Ovary (tissue), 9 donors: ENCODE results near the gene STK39. TPM values are rescaled to one million over a fixed set of nuclear protein-coding genes. Genes with fewer than 3 reads are reported as not detected.

Experiments used
- DNase-seq, 5 donors: peaks; one replicate each; pipeline ENCODE4 v3.0.0-alpha.2; 2019 to 2020
- H3K27ac ChIP-seq, 2 donors: fragments of 200-600 bp; one replicate each; pipeline versions ENCODE4 v1.5.1 to v1.8.0; 2019 to 2022
- H3K27me3 ChIP-seq: fragments of 200-600 bp; one replicate; pipeline ENCODE4 v1.8.0; 2022
- H3K36me3 ChIP-seq: fragments of 200-600 bp; sonication (generic); one replicate; pipeline ENCODE4 v1.5.1; 2019
- H3K4me1 ChIP-seq: one replicate; pipeline ENCODE4 v1.8.1; 2013; ENCODE audit warnings: mild to moderate bottlenecking, moderate library complexity; ENCODE audit not compliant: insufficient read depth
- H3K4me3 ChIP-seq: fragments of 200-600 bp; sonication (generic); one replicate; pipeline ENCODE4 v1.5.1; 2017
- H3K9me3 ChIP-seq, 2 donors: fragments of 200-600 bp in 1 of 2; sonication (generic) in 1 of 2; one replicate each; pipeline versions ENCODE4 v1.5.1 to v1.8.1; 2013 to 2019; ENCODE audit warnings: mild to moderate bottlenecking in 1 of 2, moderate library complexity in 1 of 2
- CTCF ChIP-seq, 3 donors: fragments of 450-650 bp in 2 of 3; fragments of 200-600 bp in 1 of 3; IDR thresholded peaks; one replicate each; pipeline versions ENCODE4 v1.5.1 to v1.8.0; 2016 to 2022; ENCODE audit warnings: antibody characterized with exemption in 3 of 3, mild to moderate bottlenecking in 1 of 3
- EP300 ChIP-seq: sonication (generic); formaldehyde crosslinking; IDR thresholded peaks from one replicate; pipeline ENCODE4 v1.6.1; 2017; ENCODE audit warnings: antibody characterized with exemption
- POLR2A ChIP-seq: fragments of 450-650 bp; IDR thresholded peaks from one replicate; pipeline ENCODE4 v1.6.1; 2017; ENCODE audit warnings: antibody characterized with exemption, mild to moderate bottlenecking, moderate library complexity
- WGBS, 3 donors: extraction: QIAGEN DNeasy Blood & Tissue Kit in 1 of 3; methylation state at CpG; one replicate each; pipeline versions ENCODE4 v1.1.5 to v1.1.7; 2013 to 2017; 5-methylcytosine and 5-hydroxymethylcytosine counted together
- intact Hi-C, 4 donors: fragments of 100-400 bp; cut with DNase I; formaldehyde crosslinking; loops; one replicate each; pipeline versions ENCODE4 v1.11.0 to v1.15.1; 2022 to 2023
- polyA plus RNA-seq, 2 donors: library from polyadenylated mRNA; stranded (reverse); fragments of 200-250 nt in 1 of 2; fragments of 350-450 nt in 1 of 2; fragmentation: Illumina TruSeq in 1 of 2; extraction: RNeasy Lipid Tissue Mini Kit (QIAGEN cat#74804) in 1 of 2; gene quantifications; one replicate each; pipeline ENCODE4 v1.2.3, GENCODE V29; 2013 to 2014
- total RNA-seq, 7 donors: library from RNA; depleted of rRNA in 2 of 7; stranded (reverse); fragments of >200 nt in 2 of 7; fragmentation: NEBNext Ultra II Directional in 3 of 7; extraction: Animal tissue kit (Norgen Biotek cat#: 25700) in 3 of 7; gene quantifications; one replicate each; pipeline versions ENCODE4 v1.1.0 to v1.2.4, GENCODE V29; 2016 to 2023
- donor health status: DM: no; HTN: no; CAD: no; lungs with moderate emphysema.
- donor health status: DM: no; HTN: no; CAD: no.
- donor health status: Bipolar disorder and iron deficiency.
- donor health status: DM: yes; HTN: yes; CAD: no.
- donor health status: DM: no; HTN: no; CAD: no.
- donor health status: DM: yes; HTN: yes; CAD: no.

STK39 gene
- total and polyA plus RNA-seq, 9 donors: 5.9 to 14.1 (median 10.6) TPM

- intact Hi-C loops: no loop called here
- Histone ChIP-seq H3K36me3 (no peaks in the 10 kb centered on the region), H3K4me1 (no peaks in the 10 kb centered on the region), H3K4me3 (no peak overlapping the region), H3K9me3 (no peaks in the 10 kb centered on the region), H3K27ac (no peak overlapping the region), H3K27me3 (no peaks in the 10 kb centered on the region)
- no peak for TF ChIP-seq CTCF (IDR thresholded peaks at IDR 0.05)
- no peak for TF ChIP-seq POLR2A
- TF ChIP-seq EP300: no peak
- DNase-seq: no peak
- WGBS, 3 donors: 85 to 90% (median 85%) methylated on average over 7 of the region's 7 CpGs
These were observed 43.0 kb upstream of the STK39 start for GRCh38 chr2:168290391-168290790.

DNA sequence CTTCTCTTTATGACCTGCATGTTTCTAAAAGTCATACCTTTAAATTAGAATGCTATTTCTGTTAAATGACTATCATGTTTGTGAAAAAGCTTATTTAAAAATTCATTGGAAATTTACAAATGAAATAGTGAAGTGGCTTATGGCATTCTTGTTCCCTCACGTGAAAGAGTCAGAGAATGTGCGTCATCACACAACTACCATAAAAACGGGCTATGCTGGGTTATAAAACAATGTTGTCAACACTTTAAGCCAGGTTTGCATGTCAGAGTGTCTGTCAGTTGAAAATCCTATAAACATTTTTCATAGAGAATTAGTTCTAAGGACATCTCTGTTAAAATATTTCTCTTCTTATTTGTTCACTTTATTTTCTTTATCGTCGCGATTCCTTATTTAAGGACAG lies 42.5 kb upstream of the STK39 start:
- DNase-seq: no peak
- no peak for TF ChIP-seq POLR2A
- no peak for TF ChIP-seq CTCF (IDR thresholded peaks at IDR 0.05)
- no peak for TF ChIP-seq EP300
- WGBS, 3 donors: 90% methylated on average over 6 of the region's 6 CpGs
- Histone ChIP-seq H3K36me3 (no peaks in the 10 kb centered on the region), H3K4me3 (no peak overlapping the region), H3K4me1 (no peaks in the 10 kb centered on the region), H3K27ac (no peak overlapping the region), H3K27me3 (no peaks in the 10 kb centered on the region), H3K9me3 (no peaks in the 10 kb centered on the region)
- intact Hi-C loops: no loop called here

- WGBS, 3 donors: 45 to 71% (median 49%) methylated on average over 2 of the region's 2 CpGs
- no peaks in the 10 kb centered on the region for H3K9me3 ChIP-seq
- no peaks in the 10 kb centered on the region for H3K36me3 ChIP-seq
- H3K27me3 ChIP-seq: no peaks in the 10 kb centered on the region
- TF ChIP-seq CTCF (IDR thresholded peaks at IDR 0.05) (no peak), POLR2A (no peak), EP300 (no peak)
- intact Hi-C loops: no loop called here
- no peak overlapping the region for H3K4me3 ChIP-seq
- no peak for DNase-seq
- no peaks in the 10 kb centered on the region for H3K4me1 ChIP-seq
- no peak overlapping the region for H3K27ac ChIP-seq
These were observed 39.1 kb upstream of the STK39 start for GRCh38 chr2:168286535-168286934.

- Histone ChIP-seq H3K9me3 (no peaks in the 10 kb centered on the region), H3K27ac (no peak overlapping the region), H3K36me3 (no peaks in the 10 kb centered on the region), H3K27me3 (no peaks in the 10 kb centered on the region), H3K4me3 (no peak overlapping the region), H3K4me1 (no peaks in the 10 kb centered on the region)
- no peak for DNase-seq
- 80 to 87% (median 84%) methylated on average over 5 of the region's 5 CpGs for WGBS, 3 donors
- TF ChIP-seq POLR2A: no peak
- TF ChIP-seq EP300: no peak
- TF ChIP-seq CTCF (IDR thresholded peaks at IDR 0.05): no peak
- intact Hi-C loops: no loop called here
These were observed 31.1 kb upstream of the STK39 start for GRCh38 chr2:168278424-168278888.
